Measurements from ENCODE around the gene GPRC5C. TPM values are rescaled to one million over a fixed set of nuclear protein-coding genes. Genes with fewer than 3 reads are reported as not detected.

The GPRC5C gene
- polyA plus RNA-seq, 2 of the 4 experiments (the other 2 are of a cell fraction), result 36.5 to 49.2 TPM

Small RNAs within 50 kb of the gene (small RNA-seq; reads per million reads assigned to genes)
- 0 to 0.35 (median 0) reads per million in 6 experiments for gene RNA5SP448

Other genes with a start within 250 kb of the GPRC5C start
- gene RPL38, start 228.4 kb upstream of the GPRC5C start, polyA plus RNA-seq (2011; rRNA removed), result 2,364 and 3,205 TPM in 2 replicates
- 4,033 to 4,354 TPM (median 4,133 TPM) in 3 replicates for gene RPL38, start 228.4 kb upstream of the GPRC5C start, polyA plus RNA-seq (2017; fragmentation: RNase III; extraction: RNeasy Plus Mini Kit Qiagen cat#74134 plus additional on column Dnase treatment)
- gene TTYH2, start 218.5 kb upstream of the GPRC5C start, polyA plus RNA-seq (2011; rRNA removed), result 1.4 and 1.5 TPM in 2 replicates
- 1.1 to 1.7 TPM (median 1.7 TPM) in 3 replicates for gene TTYH2, start 218.5 kb upstream of the GPRC5C start, polyA plus RNA-seq (2017; fragmentation: RNase III; extraction: RNeasy Plus Mini Kit Qiagen cat#74134 plus additional on column Dnase treatment)
- not detected in 2 replicates for gene DNAI2, start 157.9 kb upstream of the GPRC5C start, polyA plus RNA-seq (2011; rRNA removed)
- gene DNAI2, start 157.9 kb upstream of the GPRC5C start, polyA plus RNA-seq (2017; fragmentation: RNase III; extraction: RNeasy Plus Mini Kit Qiagen cat#74134 plus additional on column Dnase treatment), result not detected in 3 replicates
- not detected in 2 replicates for gene KIF19, start 105.9 kb upstream of the GPRC5C start, polyA plus RNA-seq (2011; rRNA removed)
- gene KIF19, start 105.9 kb upstream of the GPRC5C start, polyA plus RNA-seq (2017; fragmentation: RNase III; extraction: RNeasy Plus Mini Kit Qiagen cat#74134 plus additional on column Dnase treatment), result not detected in 3 replicates
- not detected in 2 replicates for gene BTBD17, start 70.2 kb upstream of the GPRC5C start, polyA plus RNA-seq (2011; rRNA removed)
- not detected in 3 replicates for gene BTBD17, start 70.2 kb upstream of the GPRC5C start, polyA plus RNA-seq (2017; fragmentation: RNase III; extraction: RNeasy Plus Mini Kit Qiagen cat#74134 plus additional on column Dnase treatment)
- not detected in 2 replicates for gene GPR142, start 64.6 kb upstream of the GPRC5C start, polyA plus RNA-seq (2011; rRNA removed)
- not detected in 3 replicates for gene GPR142, start 64.6 kb upstream of the GPRC5C start, polyA plus RNA-seq (2017; fragmentation: RNase III; extraction: RNeasy Plus Mini Kit Qiagen cat#74134 plus additional on column Dnase treatment)
- gene CD300A, start 34.5 kb downstream of the GPRC5C start, polyA plus RNA-seq (2011; rRNA removed), result not detected in 2 replicates
- not detected in 3 replicates for gene CD300A, start 34.5 kb downstream of the GPRC5C start, polyA plus RNA-seq (2017; fragmentation: RNase III; extraction: RNeasy Plus Mini Kit Qiagen cat#74134 plus additional on column Dnase treatment)
- not detected in 2 replicates for gene CD300LB, start 99.4 kb downstream of the GPRC5C start, polyA plus RNA-seq (2011; rRNA removed)
- gene CD300LB, start 99.4 kb downstream of the GPRC5C start, polyA plus RNA-seq (2017; fragmentation: RNase III; extraction: RNeasy Plus Mini Kit Qiagen cat#74134 plus additional on column Dnase treatment), result not detected in 3 replicates
- 0.05 TPM in 1 of 2 replicates, not detected in the other for gene CD300C, start 114.0 kb downstream of the GPRC5C start, polyA plus RNA-seq (2011; rRNA removed)
- 0.08 TPM in 1 of 3 replicates, not detected in the others for gene CD300C, start 114.0 kb downstream of the GPRC5C start, polyA plus RNA-seq (2017; fragmentation: RNase III; extraction: RNeasy Plus Mini Kit Qiagen cat#74134 plus additional on column Dnase treatment)
- 0.29 TPM in 1 of 2 replicates, not detected in the other for gene CD300H, start 135.4 kb downstream of the GPRC5C start, polyA plus RNA-seq (2011; rRNA removed)
- 0.37 to 0.50 TPM (median 0.45 TPM) in 3 replicates for gene CD300H, start 135.4 kb downstream of the GPRC5C start, polyA plus RNA-seq (2017; fragmentation: RNase III; extraction: RNeasy Plus Mini Kit Qiagen cat#74134 plus additional on column Dnase treatment)
- gene CD300LD, start 160.2 kb downstream of the GPRC5C start, polyA plus RNA-seq (2011; rRNA removed), result not detected in 2 replicates
- not detected in 3 replicates for gene CD300LD, start 160.2 kb downstream of the GPRC5C start, polyA plus RNA-seq (2017; fragmentation: RNase III; extraction: RNeasy Plus Mini Kit Qiagen cat#74134 plus additional on column Dnase treatment)
- gene CD300E, start 191.7 kb downstream of the GPRC5C start, polyA plus RNA-seq (2011; rRNA removed), result not detected in 2 replicates
- gene CD300E, start 191.7 kb downstream of the GPRC5C start, polyA plus RNA-seq (2017; fragmentation: RNase III; extraction: RNeasy Plus Mini Kit Qiagen cat#74134 plus additional on column Dnase treatment), result not detected in 3 replicates